K562 (cell line): Measurements from ENCODE around the gene SERAC1. TPM values are rescaled to one million over a fixed set of nuclear protein-coding genes. Genes with fewer than 3 reads are reported as not detected.

Experiments used
- ATF3 ChIP-seq, 2 experiments: fragments of 450-650 bp in 1 of 2; sonication (generic) in 1 of 2; formaldehyde crosslinking in 1 of 2; IDR thresholded peaks in 1 of 2; conservative IDR thresholded peaks in 1 of 2; 2 replicates each; pipeline versions ENCODE4 v1.6.1 to v1.8.1; 2016 to 2023; ENCODE audit warnings: mild to moderate bottlenecking in 2 of 2, moderate library complexity in 2 of 2, inconsistent platforms in 1 of 2, missing genetic modification reagents in 1 of 2
- ELF1 ChIP-seq: fragments of 200-800 bp; sonication (Bioruptor generic); IDR thresholded peaks from 2 replicates; pipeline ENCODE4 v1.6.1; 2016; ENCODE audit warnings: missing genetic modification characterization, missing compliant biosample characterization
- ETS2 ChIP-seq: IDR thresholded peaks from 2 replicates; pipeline ENCODE4 v1.6.1; 2016; ENCODE audit warnings: borderline replicate concordance, missing genetic modification characterization, mild to moderate bottlenecking, moderate library complexity, missing compliant biosample characterization; ENCODE audit not compliant: poor library complexity, severe bottlenecking
- FOXA3 ChIP-seq, 2 experiments: fragments of 450-650 bp in 1 of 2; sonication (generic) in 1 of 2; formaldehyde crosslinking; IDR thresholded peaks in 1 of 2; conservative IDR thresholded peaks in 1 of 2; 2 replicates each; pipeline versions ENCODE4 v1.4.0 to v1.8.0; 2020 to 2022; ENCODE audit warnings: mild to moderate bottlenecking in 2 of 2, missing genetic modification reagents in 1 of 2
- MEIS2 ChIP-seq: fragments of 450-650 bp; IDR thresholded peaks from 2 replicates; pipeline ENCODE4 v1.6.1; 2014; ENCODE audit warnings: mild to moderate bottlenecking; ENCODE audit not compliant: partially characterized antibody
- TAF7 ChIP-seq: fragments of 450-650 bp; IDR thresholded peaks from 2 replicates; pipeline ENCODE4 v1.6.1; 2016; ENCODE audit warnings: missing genetic modification characterization, missing compliant biosample characterization
- ZNF3 ChIP-seq: fragments of 250-450 bp; sonication (Bioruptor Pico); IDR thresholded peaks from 2 replicates; pipeline ENCODE4 v1.5.0; 2021; ENCODE audit warnings: mild to moderate bottlenecking, moderate library complexity
- ZNF449 ChIP-seq: fragments of 250-450 bp; sonication (Bioruptor Pico); IDR thresholded peaks from 2 replicates; pipeline ENCODE4 v1.8.0; 2022; ENCODE audit warnings: moderate library complexity, mild to moderate bottlenecking, inconsistent platforms
- polyA plus RNA-seq, 8 experiments: library from polyadenylated mRNA; depleted of rRNA in 4 of 8; stranded (reverse) in 5 of 8; unstranded in 3 of 8; fragments of >200 nt; fragmentation: Nextera tagmentation in 2 of 8; fragmentation: Illumina TruSeq in 1 of 8; extraction: Ambion mirVana in 2 of 8; extraction: Trizol in 1 of 8; gene quantifications; 2 replicates each; pipeline versions ENCODE4 v1.2.1 to v1.2.3, GENCODE V29; 2011 to 2014; ENCODE audit warnings: inconsistent platforms in 1 of 8, missing spikeins in 1 of 8
- total RNA-seq, 7 experiments: library from RNA; depleted of rRNA in 6 of 7; stranded (reverse); fragments of >200 nt in 6 of 7; fragmentation: Illumina TruSeq in 2 of 7; extraction: Trizol in 2 of 7; gene quantifications; 2 replicates each; pipeline versions ENCODE4 v1.2.1 to v1.2.3, GENCODE V29; 2011 to 2021; ENCODE audit warnings: low replicate concordance in 1 of 7

SERAC1 gene
- total and polyA plus RNA-seq, 9 of the 15 experiments (the other 6 are each of a cell fraction or from before 2014, with no cell fraction given) = 1.8 to 6.2 (median 2.8) TPM

- TF ChIP-seq ETS2 (tag) = no peak
- TF ChIP-seq ZNF449 (CRISPR knock-in tag) = no peak
- TF ChIP-seq MEIS2 = peak; percentile 67
- TF ChIP-seq FOXA3 (CRISPR knock-in tag; conservative IDR thresholded peaks at IDR 0.05 in 1 of 2, IDR thresholded peaks at IDR 0.05 in 1 of 2) = no peak
- TF ChIP-seq TAF7 (tag) = no peak
- no peak for TF ChIP-seq ELF1
- TF ChIP-seq ATF3 (IDR thresholded peaks at IDR 0.05) = peak; percentile 59
- TF ChIP-seq ATF3 (CRISPR knock-in tag; conservative IDR thresholded peaks at IDR 0.05) = no peak
- peak; percentile 79 for TF ChIP-seq ZNF3 (CRISPR knock-in tag)
Observed at GRCh38 chr6:158157064-158157764, 10.8 kb downstream of the SERAC1 start (continued).
